Measurements from ENCODE around the gene CD19.

CD19 gene

GRCh38 chr16:28905800-28906372, 25.9 kb upstream of the CD19 start:
- TF ChIP-seq CTCF (IDR thresholded peaks at IDR 0.05; ENCODE audit: insufficient read depth, low read depth, low read length, missing control alignments), result no peak
- H3K4me3 ChIP-seq (ENCODE audit: low read depth, low read length), result no peak overlapping the region
- DNase-seq (ENCODE audit: low read depth), result no peak

- H3K4me3 ChIP-seq (ENCODE audit: low read depth, low read length), result no peak overlapping the region
- no peak for TF ChIP-seq CTCF (IDR thresholded peaks at IDR 0.05; ENCODE audit: insufficient read depth, low read depth, low read length, missing control alignments)
- no peak for DNase-seq (ENCODE audit: low read depth)
Observed at GRCh38 chr16:28910086-28911031, 21.4 kb upstream of the CD19 start.

GRCh38 chr16:28912558-28912957, 19.2 kb upstream of the CD19 start:
- DNase-seq (ENCODE audit: low read depth), result no peak
- no peak overlapping the region for H3K4me3 ChIP-seq (ENCODE audit: low read depth, low read length)
- TF ChIP-seq CTCF (IDR thresholded peaks at IDR 0.05; ENCODE audit: insufficient read depth, low read depth, low read length, missing control alignments), result no peak

GRCh38 chr16:28913946-28914724, 17.6 kb upstream of the CD19 start:
- no peak for DNase-seq (ENCODE audit: low read depth)
- no peak for TF ChIP-seq CTCF (IDR thresholded peaks at IDR 0.05; ENCODE audit: insufficient read depth, low read depth, low read length, missing control alignments)
- no peak overlapping the region for H3K4me3 ChIP-seq (ENCODE audit: low read depth, low read length)

GRCh38 chr16:28915181-28915580, 16.6 kb upstream of the CD19 start:
- no peak overlapping the region for H3K4me3 ChIP-seq (ENCODE audit: low read depth, low read length)
- TF ChIP-seq CTCF (IDR thresholded peaks at IDR 0.05; ENCODE audit: insufficient read depth, low read depth, low read length, missing control alignments), result no peak
- no peak for DNase-seq (ENCODE audit: low read depth)

- no peak for TF ChIP-seq CTCF (IDR thresholded peaks at IDR 0.05; ENCODE audit: insufficient read depth, low read depth, low read length, missing control alignments)
- no peak for DNase-seq (ENCODE audit: low read depth)
- H3K4me3 ChIP-seq (ENCODE audit: low read depth, low read length), result no peak overlapping the region
Observed at GRCh38 chr16:28917095-28917494, 14.7 kb upstream of the CD19 start.
